PC-3 (cell line): ENCODE measurements around the gene FBXL7.

Experiments used
- CTCF ChIP-seq: fragments of 300-600 bp; sonication (generic); conservative IDR thresholded peaks from 2 replicates; pipeline ENCODE4 v1.5.1; 2017; ENCODE audit warnings: antibody characterized with exemption, low read depth, mild to moderate bottlenecking, low read length
- EZH2 ChIP-seq: fragments of 300-600 bp; sonication (generic); IDR thresholded peaks from one replicate; pipeline ENCODE4 v1.6.1; 2017; ENCODE audit warnings: antibody characterized with exemption, mild to moderate bottlenecking, low read length; ENCODE audit not compliant: unreplicated experiment

GRCh38 chr5:15687401-15687800, 187.4 kb downstream of the FBXL7 start:
- TF ChIP-seq CTCF (no peak), EZH2 (no peak)
